ENCODE data around the gene PARD3. TPM values are rescaled to one million over a fixed set of nuclear protein-coding genes. Genes with fewer than 3 reads are reported as not detected.

The PARD3 gene
- polyA plus RNA-seq, 1 donor from 2014 or later: 12.4 TPM

GRCh38 chr10:34462056-34462455, 353.0 kb downstream of the PARD3 start:
- TF ChIP-seq TAF1 (IDR thresholded peaks at IDR 0.05; ENCODE audit: low read depth) (no peak), SMC3 (conservative IDR thresholded peaks at IDR 0.05; ENCODE audit: poor library complexity) (no peak), REST (IDR thresholded peaks at IDR 0.05; ENCODE audit: borderline replicate concordance) (no peak), RAD21 (conservative IDR thresholded peaks at IDR 0.05) (no peak), EP300 (conservative IDR thresholded peaks at IDR 0.05; ENCODE audit: poor library complexity, severe bottlenecking) (no peak), EZH2 (IDR thresholded peaks at IDR 0.05; ENCODE audit: borderline replicate concordance, insufficient read depth, low read length, poor library complexity, severe bottlenecking) (no peak)
- no peaks in the 10 kb centered on the region for H3K36me3 ChIP-seq (ENCODE audit: insufficient read depth, low read length)
- H3K4me3 ChIP-seq (ENCODE audit: low read length): no peak overlapping the region
- no peak overlapping the region for H3K9ac ChIP-seq (ENCODE audit: low read length)
- H3K79me2 ChIP-seq (replicated peaks; ENCODE audit: insufficient read depth, low read length): no peaks in the 10 kb centered on the region
- H3K9me3 ChIP-seq (ENCODE audit: low read length): no peaks in the 10 kb centered on the region
- H3K9me2 ChIP-seq (ENCODE audit: insufficient read depth, low read length): no peaks in the 10 kb centered on the region
- no peak overlapping the region for H2AFZ ChIP-seq (ENCODE audit: low read depth, low read length)
- H3K27ac ChIP-seq (ENCODE audit: low read length): no peak overlapping the region
- no peaks in the 10 kb centered on the region for H3K27me3 ChIP-seq (ENCODE audit: insufficient read depth, low read depth, low read length)
- H4K20me1 ChIP-seq (ENCODE audit: insufficient read depth): no peaks in the 10 kb centered on the region
- H3F3A ChIP-seq (ENCODE audit: insufficient read depth, low read length, poor library complexity, severe bottlenecking): no peaks in the 10 kb centered on the region
- no peak overlapping the region for H3K4me2 ChIP-seq (ENCODE audit: low read length)

- H3F3A ChIP-seq (ENCODE audit: insufficient read depth, low read length, poor library complexity, severe bottlenecking): no peaks in the 10 kb centered on the region
- H4K20me1 ChIP-seq (ENCODE audit: insufficient read depth): no peaks in the 10 kb centered on the region
- H3K9ac ChIP-seq (ENCODE audit: low read length): no peak overlapping the region
- no peaks in the 10 kb centered on the region for H3K36me3 ChIP-seq (ENCODE audit: insufficient read depth, low read length)
- no peaks in the 10 kb centered on the region for H3K9me2 ChIP-seq (ENCODE audit: insufficient read depth, low read length)
- H3K79me2 ChIP-seq (replicated peaks; ENCODE audit: insufficient read depth, low read length): no peaks in the 10 kb centered on the region
- TF ChIP-seq EP300 (conservative IDR thresholded peaks at IDR 0.05; ENCODE audit: poor library complexity, severe bottlenecking): no peak
- no peak for TF ChIP-seq CTCF (IDR thresholded peaks at IDR 0.05; ENCODE audit: poor library complexity, severe bottlenecking)
- TF ChIP-seq RAD21 (conservative IDR thresholded peaks at IDR 0.05): no peak
- TF ChIP-seq TAF1 (IDR thresholded peaks at IDR 0.05; ENCODE audit: low read depth): no peak
- no peak for TF ChIP-seq POLR2AphosphoS5 (IDR thresholded peaks at IDR 0.05)
- TF ChIP-seq REST (IDR thresholded peaks at IDR 0.05; ENCODE audit: borderline replicate concordance): peak; percentile 97
- H3K4me3 ChIP-seq (ENCODE audit: low read length): no peak overlapping the region
- no peak overlapping the region for H3K27ac ChIP-seq (ENCODE audit: low read length)
- H3K27me3 ChIP-seq (ENCODE audit: insufficient read depth, low read depth, low read length): no peaks in the 10 kb centered on the region
- no peak overlapping the region for H3K4me2 ChIP-seq (ENCODE audit: low read length)
- H3K9me3 ChIP-seq (ENCODE audit: low read length): no peaks in the 10 kb centered on the region
- no peak overlapping the region for H2AFZ ChIP-seq (ENCODE audit: low read depth, low read length)
Observed at GRCh38 chr10:34454590-34455261, 360.4 kb downstream of the PARD3 start.
